HepG2 (cell line): ENCODE results near the gene ARFGAP2. TPM values are rescaled to one million over a fixed set of nuclear protein-coding genes. Genes with fewer than 3 reads are reported as not detected.
A peak's percentile ranks its signal among the peaks of the same experiment; 100 is the strongest.

Experiments
- HDAC2 ChIP-seq: sonication (generic); formaldehyde crosslinking; IDR thresholded peaks from 2 replicates; pipeline ENCODE4 v1.4.0; 2020; ENCODE audit warnings: missing genetic modification reagents
- KAT7 ChIP-seq: IDR thresholded peaks from 2 replicates; pipeline ENCODE4 v1.6.1; 2018; ENCODE audit warnings: borderline replicate concordance, missing compliant biosample characterization
- KMT2A ChIP-seq: sonication (generic); formaldehyde crosslinking; IDR thresholded peaks from 2 replicates; pipeline ENCODE4 v1.4.0; 2020; ENCODE audit warnings: missing genetic modification reagents
- NR2C2 ChIP-seq: sonication (generic); formaldehyde crosslinking; IDR thresholded peaks from 2 replicates; pipeline ENCODE4 v1.4.0; 2020; ENCODE audit warnings: missing genetic modification reagents, mild to moderate bottlenecking, moderate library complexity, borderline replicate concordance
- REL ChIP-seq: sonication (generic); formaldehyde crosslinking; conservative IDR thresholded peaks from 2 replicates; pipeline ENCODE4 v1.8.0; 2022; ENCODE audit warnings: mild to moderate bottlenecking, missing genetic modification reagents, moderate library complexity
- RXRB ChIP-seq: IDR thresholded peaks from 2 replicates; pipeline ENCODE4 v1.6.1; 2016; ENCODE audit warnings: borderline replicate concordance, missing genetic modification reagents, missing compliant biosample characterization
- SIN3B ChIP-seq: fragments of 150-350 bp; IDR thresholded peaks from 2 replicates; pipeline ENCODE4 v1.6.1; 2014; ENCODE audit warnings: low read length
- SRF ChIP-seq: IDR thresholded peaks from 2 replicates; pipeline ENCODE4 v1.6.1; 2011; ENCODE audit warnings: mild to moderate bottlenecking, low read depth, low read length, moderate library complexity
- THAP11 ChIP-seq: IDR thresholded peaks from 2 replicates; pipeline ENCODE4 v1.6.1; 2016; ENCODE audit warnings: missing biosample characterization, missing genetic modification reagents
- XRCC5 ChIP-seq: fragments of 200-400 bp; formaldehyde crosslinking; optimal IDR thresholded peaks from 2 replicates; pipeline ENCODE3; 2017; ENCODE audit warnings: mild to moderate bottlenecking, low read length
- ZFP1 ChIP-seq: IDR thresholded peaks from 2 replicates; pipeline ENCODE4 v1.6.1; 2016
- ZNF331 ChIP-seq: sonication (generic); formaldehyde crosslinking; IDR thresholded peaks from 2 replicates; pipeline ENCODE4 v1.4.0; 2020; ENCODE audit warnings: missing genetic modification reagents
- ZNF484 ChIP-seq: sonication (generic); formaldehyde crosslinking; IDR thresholded peaks from 2 replicates; pipeline ENCODE4 v1.5.1; 2020; ENCODE audit warnings: mild to moderate bottlenecking, low read depth, missing genetic modification reagents, borderline replicate concordance
- ZNF503 ChIP-seq: sonication (generic); formaldehyde crosslinking; IDR thresholded peaks from 2 replicates; pipeline ENCODE4 v1.4.0; 2020; ENCODE audit warnings: missing genetic modification reagents
- ZNF556 ChIP-seq: sonication (generic); formaldehyde crosslinking; IDR thresholded peaks from 2 replicates; pipeline ENCODE4 v1.4.0; 2020; ENCODE audit warnings: mild to moderate bottlenecking, missing genetic modification reagents, borderline replicate concordance
- ZNF660 ChIP-seq: sonication (generic); formaldehyde crosslinking; IDR thresholded peaks from 2 replicates; pipeline ENCODE4 v1.5.1; 2020; ENCODE audit warnings: mild to moderate bottlenecking, low read depth, missing genetic modification reagents, borderline replicate concordance
- ZNF777 ChIP-seq: sonication (generic); formaldehyde crosslinking; IDR thresholded peaks from 2 replicates; pipeline ENCODE4 v1.4.0; 2020; ENCODE audit warnings: missing genetic modification reagents
- ZNF878 ChIP-seq: sonication (generic); formaldehyde crosslinking; IDR thresholded peaks from 2 replicates; pipeline ENCODE4 v1.8.1; 2023; ENCODE audit warnings: mild to moderate bottlenecking, missing genetic modification reagents, moderate library complexity
- polyA plus RNA-seq, 8 experiments: library from polyadenylated mRNA; depleted of rRNA in 3 of 8; stranded (reverse) in 7 of 8; unstranded in 1 of 8; fragments of >200 nt; fragmentation: Illumina TruSeq in 4 of 8; extraction: Trizol in 4 of 8; gene quantifications; 2 replicates each; pipeline versions ENCODE4 v1.2.1 to v1.2.3, GENCODE V29; 2011 to 2016; ENCODE audit warnings: low read depth in 4 of 8, missing spikeins in 1 of 8, mixed read lengths in 1 of 8; ENCODE audit not compliant: insufficient read depth in 1 of 8
- total RNA-seq, 5 experiments: library from RNA; depleted of rRNA; stranded (reverse); fragments of >200 nt; fragmentation: Illumina TruSeq; extraction: Trizol; gene quantifications; 2 replicates each; pipeline ENCODE4 v1.2.3, GENCODE V29; 2016; ENCODE audit warnings: low read depth in 1 of 5
- TF ChIP-seq, protein P1 (sequence below): sonication (generic); formaldehyde crosslinking; IDR thresholded peaks from 2 replicates; pipeline ENCODE4 v1.4.0; 2020; ENCODE audit warnings: mild to moderate bottlenecking, missing genetic modification reagents

ARFGAP2 gene
- total and polyA plus RNA-seq, 2 of the 13 experiments (the other 11 are each of a cell fraction or from before 2014, with no cell fraction given) = 32.3 to 75.3 TPM

DNA sequence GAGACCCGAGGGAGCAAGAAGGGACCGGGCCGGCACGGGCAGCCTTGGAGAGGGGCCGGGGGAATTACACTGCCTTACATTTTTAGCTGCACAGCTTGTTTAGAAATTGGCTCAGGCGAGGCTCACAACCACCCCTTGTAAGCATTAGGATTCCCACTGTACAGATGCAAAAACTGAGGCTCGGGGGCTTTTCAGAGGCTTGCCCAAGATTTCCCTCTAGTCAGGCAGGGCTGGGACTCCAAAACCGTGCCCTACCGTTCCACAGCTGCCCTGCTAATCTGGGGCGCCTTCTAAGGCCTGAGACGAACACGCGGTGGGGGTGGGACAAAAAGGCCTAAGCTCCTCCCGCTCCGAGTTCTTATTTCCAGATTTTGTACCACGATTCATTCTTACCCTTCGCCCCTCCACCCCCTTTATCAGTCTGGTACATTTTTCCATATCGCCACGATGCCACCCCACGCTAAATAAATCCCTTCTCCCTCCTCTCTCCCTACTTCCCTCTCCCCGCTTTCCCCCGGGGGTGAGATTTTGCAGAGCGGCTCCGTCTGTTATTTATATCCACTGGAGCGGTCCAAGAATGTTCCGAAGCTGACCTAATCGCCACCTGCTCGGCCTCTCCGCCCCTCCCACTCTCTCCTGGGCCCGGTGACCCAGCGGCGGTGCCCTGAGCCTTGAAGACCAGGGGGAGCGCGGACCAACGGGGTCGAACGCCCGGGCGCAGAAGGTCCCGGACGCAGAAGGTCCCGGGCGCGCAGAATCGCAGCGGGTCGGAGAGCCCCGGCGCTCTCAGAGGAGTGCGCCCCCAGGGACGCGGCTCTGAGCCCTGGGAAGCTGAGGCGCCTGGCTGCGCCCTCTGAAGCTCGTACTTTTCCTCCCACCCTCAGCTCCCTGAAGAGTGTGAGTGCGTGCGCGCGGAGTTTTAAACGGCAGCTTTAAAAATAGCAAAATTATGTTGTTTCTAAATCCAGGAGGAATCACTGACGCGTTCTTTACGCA, 10.3 kb upstream of the ARFGAP2 start (continued):
- TF ChIP-seq RXRB (CRISPR knock-in tag) (no peak; the same call in 1 of the 2 replicates), ZNF556 (CRISPR knock-in tag) (no peak), ZNF503 (CRISPR knock-in tag) (no peak), ZNF484 (CRISPR knock-in tag) (no peak), KAT7 (CRISPR knock-in tag) (no peak), SIN3B (no peak), SRF (no peak), HDAC2 (0 out of 2 replicates have a peak, but pooled peaks have one; percentile 12), ZNF331 (no peak), REL (peak; percentile 70; the same call in 1 of the 2 replicates), NR2C2 (CRISPR knock-in tag) (peak; percentile 33; the same call in 1 of the 2 replicates), KMT2A (peak; percentile 38; the same call in 1 of the 2 replicates), ZNF777 (CRISPR knock-in tag) (no peak), ZFP1 (CRISPR knock-in tag) (no peak), THAP11 (no peak), XRCC5 (peak; percentile 37), ZNF660 (no peak), ZNF878 (CRISPR knock-in tag) (no peak)
- TF ChIP-seq, protein P1, sequence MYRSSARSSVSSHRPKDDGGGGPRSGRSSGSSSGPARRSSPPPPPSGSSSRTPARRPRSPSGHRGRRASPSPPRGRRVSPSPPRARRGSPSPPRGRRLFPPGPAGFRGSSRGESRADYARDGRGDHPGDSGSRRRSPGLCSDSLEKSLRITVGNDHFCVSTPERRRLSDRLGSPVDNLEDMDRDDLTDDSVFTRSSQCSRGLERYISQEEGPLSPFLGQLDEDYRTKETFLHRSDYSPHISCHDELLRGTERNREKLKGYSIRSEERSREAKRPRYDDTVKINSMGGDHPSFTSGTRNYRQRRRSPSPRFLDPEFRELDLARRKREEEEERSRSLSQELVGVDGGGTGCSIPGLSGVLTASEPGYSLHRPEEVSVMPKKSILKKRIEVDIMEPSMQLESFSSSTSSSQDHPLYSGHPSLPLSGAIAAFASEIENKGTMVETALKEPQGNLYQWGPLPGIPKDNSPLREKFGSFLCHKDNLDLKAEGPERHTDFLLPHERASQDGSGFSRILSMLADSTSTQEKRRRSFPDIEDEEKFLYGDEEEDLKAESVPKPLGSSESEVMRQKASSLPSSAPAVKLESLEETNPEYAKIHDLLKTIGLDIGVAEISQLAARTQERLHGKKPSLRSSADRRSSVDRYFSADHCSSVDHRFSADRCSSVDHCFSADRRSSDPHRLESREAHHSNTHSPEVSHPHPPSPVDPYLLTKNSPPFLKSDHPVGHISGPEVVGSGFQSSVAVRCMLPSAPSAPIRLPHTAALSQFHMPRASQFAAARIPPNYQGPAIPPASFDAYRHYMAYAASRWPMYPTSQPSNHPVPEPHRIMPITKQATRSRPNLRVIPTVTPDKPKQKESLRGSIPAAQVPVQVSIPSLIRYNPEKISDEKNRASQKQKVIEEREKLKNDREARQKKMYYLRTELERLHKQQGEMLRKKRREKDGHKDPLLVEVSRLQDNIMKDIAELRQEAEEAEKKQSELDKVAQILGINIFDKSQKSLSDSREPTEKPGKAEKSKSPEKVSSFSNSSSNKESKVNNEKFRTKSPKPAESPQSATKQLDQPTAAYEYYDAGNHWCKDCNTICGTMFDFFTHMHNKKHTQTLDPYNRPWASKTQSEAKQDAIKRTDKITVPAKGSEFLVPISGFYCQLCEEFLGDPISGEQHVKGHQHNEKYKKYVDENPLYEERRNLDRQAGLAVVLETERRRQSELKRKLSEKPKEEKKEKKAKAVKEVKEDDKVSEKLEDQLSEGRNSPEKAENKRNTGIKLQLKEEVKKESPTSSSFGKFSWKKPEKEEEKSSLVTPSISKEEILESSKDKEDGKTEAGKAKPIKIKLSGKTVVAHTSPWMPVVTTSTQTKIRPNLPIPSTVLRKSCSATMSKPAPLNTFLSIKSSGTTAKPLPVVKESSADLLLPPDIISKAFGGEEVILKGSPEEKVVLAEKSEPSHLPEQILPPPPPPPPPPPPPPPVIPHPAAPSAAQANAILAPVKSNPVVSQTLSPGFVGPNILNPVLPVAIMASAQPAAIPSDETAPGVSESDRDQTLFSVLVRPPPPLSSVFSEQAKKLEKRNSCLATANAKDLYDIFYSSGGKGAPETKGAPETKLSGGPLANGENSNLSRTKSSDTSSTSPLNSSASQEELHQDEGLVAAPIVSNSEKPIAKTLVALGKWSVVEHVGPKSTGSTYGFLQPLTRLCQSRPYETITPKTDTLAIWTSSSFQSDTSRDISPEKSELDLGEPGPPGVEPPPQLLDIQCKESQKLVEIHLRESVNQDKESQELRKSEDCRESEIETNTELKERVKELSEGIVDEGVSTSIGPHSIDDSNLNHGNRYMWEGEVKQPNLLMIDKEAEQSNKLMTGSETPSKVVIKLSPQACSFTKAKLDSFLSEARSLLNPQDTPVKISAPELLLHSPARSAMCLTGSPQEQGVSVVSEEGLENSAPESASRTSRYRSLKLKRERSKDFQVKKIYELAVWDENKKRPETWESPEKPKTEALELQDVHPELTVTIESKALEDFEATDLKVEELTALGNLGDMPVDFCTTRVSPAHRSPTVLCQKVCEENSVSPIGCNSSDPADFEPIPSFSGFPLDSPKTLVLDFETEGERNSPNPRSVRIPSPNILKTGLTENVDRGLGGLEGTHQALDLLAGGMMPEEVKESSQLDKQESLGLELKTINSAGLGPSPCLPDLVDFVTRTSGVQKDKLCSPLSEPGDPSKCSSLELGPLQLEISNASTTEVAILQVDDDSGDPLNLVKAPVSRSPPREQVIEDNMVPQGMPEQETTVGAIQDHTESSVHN (CRISPR knock-in tag) = no peak
